ENCODE results near the gene IL13RA1. TPM values are rescaled to one million over a fixed set of nuclear protein-coding genes. Genes with fewer than 3 reads are reported as not detected.
"Not testable (repeated sequence)": the region's sequence is repeated elsewhere in the genome, so short reads cannot be mapped to it uniquely, and the experiment has no call there.

IL13RA1 gene
- under 1 TPM; 0.42 to 0.47 TPM for total RNA-seq

DNA sequence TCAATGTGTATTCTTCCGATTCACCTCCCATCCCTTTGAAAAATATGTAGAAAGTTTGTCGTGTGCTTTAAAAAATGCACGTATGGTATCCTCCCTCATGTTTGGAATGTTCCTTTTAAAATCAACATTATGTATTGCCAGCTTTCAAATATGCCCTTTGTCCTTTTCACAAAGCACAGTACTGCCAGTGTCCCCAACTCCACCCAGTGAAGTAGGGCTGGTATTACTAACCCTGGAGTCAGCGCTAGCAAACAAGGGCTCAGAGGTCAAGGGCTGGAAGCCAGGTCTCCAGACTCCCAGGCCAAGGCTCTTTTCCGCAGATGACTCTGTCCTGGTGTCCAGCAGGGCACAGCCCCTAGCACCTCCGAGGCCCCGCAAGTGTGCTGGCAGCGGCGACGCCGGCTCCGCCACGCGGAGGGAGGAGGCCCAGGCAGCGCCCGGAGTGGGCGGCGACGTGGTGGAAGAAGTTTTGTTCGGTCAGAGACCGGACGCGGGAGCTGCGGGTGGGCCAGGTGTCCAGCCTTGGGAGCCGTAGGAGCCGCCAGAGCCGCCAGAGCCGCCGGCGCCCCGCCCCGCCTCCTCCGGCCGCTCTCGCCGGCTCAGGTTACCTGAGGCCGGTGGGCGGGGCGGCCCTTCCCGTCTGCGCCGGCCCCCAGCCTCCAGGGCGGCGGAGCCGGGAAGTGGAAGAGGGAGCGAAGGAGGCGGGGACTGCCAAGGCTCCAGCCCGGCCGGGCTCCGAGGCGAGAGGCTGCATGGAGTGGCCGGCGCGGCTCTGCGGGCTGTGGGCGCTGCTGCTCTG, at the start of gene IL13RA1:
TSS of gene IL13RA1 (plus strand) at position 720 of the 799 bp plus-strand sequence. CDS start at position 753, 33 bp downstream.
- H3K4me1 Mint-ChIP-seq: no peaks in the 10 kb centered on the region
- peak; percentile 17 for DNase-seq
- H3K27ac Mint-ChIP-seq: no peak within 1 kb of the TSS
- H3K4me3 Mint-ChIP-seq: peak within 1 kb of the TSS; percentile 45
- no peaks in the 10 kb centered on the region for H3K36me3 Mint-ChIP-seq
- peaks cover 50% of the 10 kb centered on the region for H3K27me3 Mint-ChIP-seq
- no peaks in the 10 kb centered on the region for H3K9me3 Mint-ChIP-seq

DNA sequence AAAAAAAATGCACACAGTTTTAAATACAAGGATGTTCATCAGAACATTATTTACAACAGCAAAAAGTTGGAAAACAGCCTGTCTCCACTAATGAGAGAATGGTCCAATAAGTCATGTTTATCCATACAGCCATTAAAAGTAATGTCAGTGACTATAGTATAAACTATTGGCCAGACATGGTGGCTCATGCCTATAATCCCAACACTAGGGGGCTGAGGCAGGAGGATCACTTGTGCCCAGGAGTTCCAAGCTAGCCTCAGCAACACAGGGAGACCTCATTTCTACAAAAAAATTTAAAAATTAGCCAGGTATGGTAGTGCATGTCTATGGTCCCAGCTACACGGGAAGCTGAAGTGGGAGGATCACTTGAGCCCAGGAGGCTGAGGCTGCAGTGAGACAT, 48.1 kb upstream of the IL13RA1 start:
- Mint-ChIP-seq H3K4me3 (no peak overlapping the region), H3K4me1 (peaks cover 1% of the 10 kb centered on the region), H3K27me3 (no peaks in the 10 kb centered on the region), H3K9me3 (no peaks in the 10 kb centered on the region), H3K27ac (no peak overlapping the region), H3K36me3 (no peaks in the 10 kb centered on the region)
- DNase-seq: no peak

DNA sequence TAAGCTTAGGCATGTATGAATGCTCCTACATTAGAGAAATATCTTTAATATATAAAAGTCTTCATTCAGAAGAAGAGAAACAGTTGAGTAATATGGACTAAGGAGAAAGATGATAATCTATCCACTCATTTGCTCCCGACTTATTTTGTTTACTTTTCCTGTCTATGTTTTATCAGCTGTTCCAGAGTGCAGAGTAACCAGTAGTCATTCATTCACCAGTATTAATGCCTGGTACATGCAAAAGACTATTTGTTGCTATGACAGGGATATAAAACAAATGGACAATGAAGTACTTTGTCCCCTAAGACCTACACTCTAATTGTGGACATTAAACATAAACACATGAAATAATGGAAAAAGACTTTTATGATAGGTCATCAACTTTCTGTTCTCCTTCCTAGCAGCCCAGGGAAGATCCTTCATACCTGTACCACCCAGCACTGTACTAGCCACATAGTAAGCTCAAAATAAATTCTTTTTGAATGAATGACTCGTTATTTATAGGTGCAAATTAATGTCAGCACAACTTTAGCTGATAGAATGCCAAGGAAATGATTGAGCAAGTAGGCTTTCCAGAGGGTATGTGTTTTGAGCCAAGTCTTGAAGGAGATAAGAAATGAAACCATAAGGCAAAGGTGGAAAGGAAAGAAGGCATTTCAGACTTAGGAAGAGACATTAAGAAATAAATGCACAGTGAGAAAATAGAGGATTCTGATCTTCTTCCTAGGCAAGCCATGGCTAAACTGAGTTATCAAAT, 45.0 kb upstream of the IL13RA1 start:
- no peak for DNase-seq
- no peaks in the 10 kb centered on the region for H3K4me1 Mint-ChIP-seq
- peaks cover 5% of the 10 kb centered on the region for H3K36me3 Mint-ChIP-seq
- H3K27me3 Mint-ChIP-seq: no peaks in the 10 kb centered on the region
- H3K4me3 Mint-ChIP-seq: no peak overlapping the region
- H3K27ac Mint-ChIP-seq: no peak overlapping the region
- no peaks in the 10 kb centered on the region for H3K9me3 Mint-ChIP-seq

- Mint-ChIP-seq H3K9me3 (no peaks in the 10 kb centered on the region), H3K36me3 (peaks cover 9% of the 10 kb centered on the region), H3K4me3 (no peak overlapping the region), H3K4me1 (no peaks in the 10 kb centered on the region), H3K27ac (no peak overlapping the region), H3K27me3 (no peaks in the 10 kb centered on the region)
- no peak for DNase-seq
Observed at GRCh38 chrX:118685393-118685792, 42.0 kb upstream of the IL13RA1 start.

DNA sequence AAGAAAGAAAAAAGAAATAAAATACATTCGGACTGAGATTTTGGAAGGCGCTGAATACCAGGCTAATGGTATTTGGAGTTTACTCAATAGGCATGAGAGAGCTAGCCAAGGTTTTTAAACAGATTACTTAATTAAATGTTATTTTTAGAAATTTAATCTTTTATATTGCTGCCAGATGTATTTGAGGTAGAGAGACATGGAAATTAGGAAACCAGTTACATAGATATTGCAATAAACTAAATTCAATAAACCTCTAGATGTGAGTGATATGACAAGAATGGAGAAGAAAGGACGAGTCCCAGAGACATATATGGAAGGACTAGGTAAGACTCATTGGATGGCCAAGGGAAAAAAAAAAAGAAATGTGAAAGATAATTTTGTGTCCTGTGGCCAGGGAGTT, 38.5 kb upstream of the IL13RA1 start:
- no peak overlapping the region for H3K27ac Mint-ChIP-seq
- DNase-seq: no peak
- no peaks in the 10 kb centered on the region for H3K4me1 Mint-ChIP-seq
- no peak overlapping the region for H3K4me3 Mint-ChIP-seq
- H3K9me3 Mint-ChIP-seq: no peaks in the 10 kb centered on the region
- H3K27me3 Mint-ChIP-seq: no peaks in the 10 kb centered on the region
- peaks cover 10% of the 10 kb centered on the region for H3K36me3 Mint-ChIP-seq

- H3K9me3 Mint-ChIP-seq: no peaks in the 10 kb centered on the region
- no peak overlapping the region for H3K4me3 Mint-ChIP-seq
- no peak overlapping the region for H3K27ac Mint-ChIP-seq
- DNase-seq: no peak
- peaks cover 7% of the 10 kb centered on the region for H3K36me3 Mint-ChIP-seq
- H3K4me1 Mint-ChIP-seq: peaks cover 5% of the 10 kb centered on the region
- H3K27me3 Mint-ChIP-seq: no peaks in the 10 kb centered on the region
Observed at GRCh38 chrX:118693843-118694242, 33.6 kb upstream of the IL13RA1 start.

- Mint-ChIP-seq H3K9me3 (no peaks in the 10 kb centered on the region), H3K4me3 (no peak overlapping the region), H3K27ac (no peak overlapping the region), H3K36me3 (peaks cover 7% of the 10 kb centered on the region), H3K27me3 (no peaks in the 10 kb centered on the region), H3K4me1 (peaks cover 5% of the 10 kb centered on the region)
- DNase-seq: no peak
Observed at GRCh38 chrX:118694638-118695037, 32.8 kb upstream of the IL13RA1 start.

- H3K27me3 Mint-ChIP-seq: no peaks in the 10 kb centered on the region
- no peak for DNase-seq
- H3K36me3 Mint-ChIP-seq: peaks cover 2% of the 10 kb centered on the region
- no peaks in the 10 kb centered on the region for H3K9me3 Mint-ChIP-seq
- H3K4me3 Mint-ChIP-seq: no peak overlapping the region
- peaks cover 5% of the 10 kb centered on the region for H3K4me1 Mint-ChIP-seq
- H3K27ac Mint-ChIP-seq: peak overlapping the region; percentile 6
Observed at GRCh38 chrX:118698516-118699170, 28.8 kb upstream of the IL13RA1 start.

- H3K4me3 Mint-ChIP-seq: no peak overlapping the region
- H3K27ac Mint-ChIP-seq: no peak overlapping the region
- peaks cover 2% of the 10 kb centered on the region for H3K36me3 Mint-ChIP-seq
- H3K27me3 Mint-ChIP-seq: no peaks in the 10 kb centered on the region
- H3K4me1 Mint-ChIP-seq: peaks cover 5% of the 10 kb centered on the region
- no peaks in the 10 kb centered on the region for H3K9me3 Mint-ChIP-seq
- no peak for DNase-seq
Observed at GRCh38 chrX:118702741-118703140, 24.7 kb upstream of the IL13RA1 start.

- no peak overlapping the region for H3K4me3 Mint-ChIP-seq
- H3K27me3 Mint-ChIP-seq: no peaks in the 10 kb centered on the region
- no peak overlapping the region for H3K27ac Mint-ChIP-seq
- no peaks in the 10 kb centered on the region for H3K36me3 Mint-ChIP-seq
- DNase-seq: no peak
- H3K9me3 Mint-ChIP-seq: no peaks in the 10 kb centered on the region
- no peaks in the 10 kb centered on the region for H3K4me1 Mint-ChIP-seq
Observed at GRCh38 chrX:118706681-118707080, 20.7 kb upstream of the IL13RA1 start.

- Mint-ChIP-seq H3K4me3 (no peak overlapping the region), H3K27ac (no peak overlapping the region), H3K9me3 (no peaks in the 10 kb centered on the region), H3K27me3 (no peaks in the 10 kb centered on the region), H3K4me1 (no peaks in the 10 kb centered on the region), H3K36me3 (no peaks in the 10 kb centered on the region)
- no peak for DNase-seq
Observed at GRCh38 chrX:118714521-118714920, 12.9 kb upstream of the IL13RA1 start.

DNA sequence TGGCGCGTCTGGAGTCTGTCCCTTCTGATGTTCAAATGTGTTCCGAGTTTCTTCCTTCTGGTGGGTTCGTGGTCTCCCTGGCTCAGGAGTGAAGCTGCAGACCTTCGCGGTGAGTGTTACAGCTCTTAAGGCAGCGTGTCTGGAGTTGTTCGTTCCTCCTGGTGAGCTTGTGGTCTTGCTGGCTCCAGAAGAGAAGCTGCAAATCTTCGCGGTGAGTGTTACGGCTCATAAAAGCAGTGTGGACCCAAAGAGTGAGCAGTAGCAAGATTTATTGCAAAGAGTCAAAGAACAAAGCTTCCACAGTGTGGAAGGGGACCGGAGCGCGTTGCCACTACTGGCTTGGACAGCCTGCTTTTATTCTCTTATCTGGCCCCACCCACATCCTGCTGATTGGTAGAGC, 11.5 kb upstream of the IL13RA1 start:
- H3K9me3 Mint-ChIP-seq, H3K27ac Mint-ChIP-seq, H3K4me1 Mint-ChIP-seq, H3K36me3 Mint-ChIP-seq, H3K27me3 Mint-ChIP-seq, DNase-seq: not testable (repeated sequence)
- peak overlapping the region; percentile 29 for H3K4me3 Mint-ChIP-seq

- not testable (repeated sequence) for H3K4me1 Mint-ChIP-seq, H3K27me3 Mint-ChIP-seq, H3K4me3 Mint-ChIP-seq, H3K36me3 Mint-ChIP-seq, DNase-seq, H3K9me3 Mint-ChIP-seq, H3K27ac Mint-ChIP-seq
Observed at GRCh38 chrX:118716833-118717232, 10.6 kb upstream of the IL13RA1 start.

DNA sequence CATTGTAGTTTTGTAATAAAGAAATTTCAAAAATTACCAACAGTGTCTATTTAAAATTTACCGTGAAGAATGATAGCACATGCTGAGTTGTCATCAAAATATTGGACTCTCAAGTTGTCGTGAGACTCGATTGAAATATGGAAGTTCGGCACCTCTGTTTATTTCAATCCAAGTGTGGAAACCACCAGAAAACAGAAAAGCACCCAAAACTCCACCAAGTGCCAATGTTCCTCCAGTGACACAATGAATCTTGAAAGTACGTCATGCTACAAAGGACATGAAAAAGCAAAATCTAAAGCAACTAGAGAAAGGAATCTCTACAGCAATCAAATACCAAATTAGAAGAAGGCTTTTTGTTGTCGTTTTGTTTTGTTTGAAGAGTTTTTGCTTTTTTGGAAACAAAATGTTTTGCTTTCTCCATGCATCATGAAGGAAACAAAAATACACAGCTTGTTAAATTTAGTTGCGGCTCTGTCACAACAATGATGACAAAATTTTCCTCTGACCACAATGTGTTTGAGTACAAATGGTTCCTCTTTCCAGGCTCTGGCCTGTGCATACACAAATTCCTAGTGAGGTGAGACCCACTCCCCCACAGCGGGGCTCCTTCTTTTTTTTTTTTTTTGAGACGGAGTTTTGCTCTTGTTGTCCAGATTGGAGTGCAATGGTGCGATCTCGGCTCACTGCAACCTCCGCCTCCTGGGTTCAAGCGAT, 9.6 kb upstream of the IL13RA1 start:
- DNase-seq: no peak
- no peak overlapping the region for H3K4me3 Mint-ChIP-seq
- peaks cover 4% of the 10 kb centered on the region for H3K27me3 Mint-ChIP-seq
- H3K9me3 Mint-ChIP-seq: no peaks in the 10 kb centered on the region
- H3K4me1 Mint-ChIP-seq: no peaks in the 10 kb centered on the region
- no peak overlapping the region for H3K27ac Mint-ChIP-seq
- no peaks in the 10 kb centered on the region for H3K36me3 Mint-ChIP-seq

- Mint-ChIP-seq H3K27ac (no peak overlapping the region), H3K4me1 (no peaks in the 10 kb centered on the region), H3K36me3 (no peaks in the 10 kb centered on the region), H3K9me3 (no peaks in the 10 kb centered on the region), H3K4me3 (no peak overlapping the region), H3K27me3 (peaks cover 4% of the 10 kb centered on the region)
- DNase-seq: no peak
Observed at GRCh38 chrX:118718737-118719136, 8.7 kb upstream of the IL13RA1 start.
